MM.1S (cell line): Measurements from ENCODE around the gene WNK1.
"Not testable (repeated sequence)": the region's sequence is repeated elsewhere in the genome, so short reads cannot be mapped to it uniquely, and the experiment has no call there.

Experiments
- CTCF ChIP-seq: fragments of 300-600 bp; sonication (generic); IDR thresholded peaks from 2 replicates; pipeline ENCODE4 v1.5.1; 2016; ENCODE audit warnings: antibody characterized with exemption, low read length, mixed read lengths
- EZH2 ChIP-seq: fragments of 300-600 bp; sonication (generic); optimal IDR thresholded peaks from 2 replicates; pipeline ENCODE3; 2017; ENCODE audit warnings: low read depth, mild to moderate bottlenecking, antibody characterized with exemption, low read length, mixed read lengths
- EZH2phosphoT487 ChIP-seq: fragments of 300-600 bp; sonication (generic); IDR thresholded peaks from 2 replicates; pipeline ENCODE4 v1.6.1; 2018; ENCODE audit warnings: antibody characterized with exemption, low read length

GRCh38 chr12:849733-850437 lies 97.5 kb downstream of the WNK1 start:
- not testable (repeated sequence) for TF ChIP-seq CTCF, EZH2, EZH2phosphoT487
